ENCODE measurements around the gene RBM34.
A peak's percentile ranks its signal among the peaks of the same experiment; 100 is the strongest.
"Not testable (repeated sequence)": the region's sequence is repeated elsewhere in the genome, so short reads cannot be mapped to it uniquely, and the experiment has no call there.

The RBM34 gene

DNA sequence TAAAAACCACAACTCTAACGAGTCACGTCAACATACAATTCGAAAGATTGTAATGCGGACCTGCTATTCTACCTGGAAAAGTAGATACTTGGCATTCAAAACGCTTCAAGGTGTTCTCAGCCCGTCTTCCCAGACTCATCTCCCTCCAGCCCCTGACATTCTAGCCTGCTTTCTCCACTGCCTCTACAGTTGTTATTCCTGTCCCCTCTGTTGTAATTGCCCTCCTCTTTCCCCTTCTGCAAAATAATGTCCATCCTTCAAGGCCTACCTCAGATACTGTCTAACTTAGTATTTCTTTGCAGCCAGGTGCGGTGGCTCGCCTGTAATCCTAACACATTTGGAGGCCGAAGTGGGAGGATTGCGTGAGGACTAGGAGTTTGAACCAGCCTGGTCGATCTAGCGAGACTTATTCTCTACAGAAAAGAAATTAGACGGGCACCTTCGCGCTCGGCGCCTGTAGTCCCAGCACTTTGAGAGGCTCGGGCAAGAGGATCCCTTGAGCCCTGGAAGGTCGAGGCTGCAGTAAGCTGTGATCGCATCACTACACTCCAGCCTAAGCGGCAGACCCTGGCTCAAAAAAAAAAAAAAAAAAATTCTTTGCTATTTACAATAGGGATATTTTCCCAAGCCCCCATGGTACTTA, 756 bp upstream of the RBM34 start:
- TF ChIP-seq, protein P1, sequence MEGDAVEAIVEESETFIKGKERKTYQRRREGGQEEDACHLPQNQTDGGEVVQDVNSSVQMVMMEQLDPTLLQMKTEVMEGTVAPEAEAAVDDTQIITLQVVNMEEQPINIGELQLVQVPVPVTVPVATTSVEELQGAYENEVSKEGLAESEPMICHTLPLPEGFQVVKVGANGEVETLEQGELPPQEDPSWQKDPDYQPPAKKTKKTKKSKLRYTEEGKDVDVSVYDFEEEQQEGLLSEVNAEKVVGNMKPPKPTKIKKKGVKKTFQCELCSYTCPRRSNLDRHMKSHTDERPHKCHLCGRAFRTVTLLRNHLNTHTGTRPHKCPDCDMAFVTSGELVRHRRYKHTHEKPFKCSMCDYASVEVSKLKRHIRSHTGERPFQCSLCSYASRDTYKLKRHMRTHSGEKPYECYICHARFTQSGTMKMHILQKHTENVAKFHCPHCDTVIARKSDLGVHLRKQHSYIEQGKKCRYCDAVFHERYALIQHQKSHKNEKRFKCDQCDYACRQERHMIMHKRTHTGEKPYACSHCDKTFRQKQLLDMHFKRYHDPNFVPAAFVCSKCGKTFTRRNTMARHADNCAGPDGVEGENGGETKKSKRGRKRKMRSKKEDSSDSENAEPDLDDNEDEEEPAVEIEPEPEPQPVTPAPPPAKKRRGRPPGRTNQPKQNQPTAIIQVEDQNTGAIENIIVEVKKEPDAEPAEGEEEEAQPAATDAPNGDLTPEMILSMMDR (IDR thresholded peaks at IDR 0.05; ENCODE audit: low read depth, low read length, missing control alignments), result no peak
- H3K4me3 ChIP-seq (ENCODE audit: low read depth, low read length), result peak overlapping the region; percentile 98
- no peak for DNase-seq (ENCODE audit: low read depth)

DNA sequence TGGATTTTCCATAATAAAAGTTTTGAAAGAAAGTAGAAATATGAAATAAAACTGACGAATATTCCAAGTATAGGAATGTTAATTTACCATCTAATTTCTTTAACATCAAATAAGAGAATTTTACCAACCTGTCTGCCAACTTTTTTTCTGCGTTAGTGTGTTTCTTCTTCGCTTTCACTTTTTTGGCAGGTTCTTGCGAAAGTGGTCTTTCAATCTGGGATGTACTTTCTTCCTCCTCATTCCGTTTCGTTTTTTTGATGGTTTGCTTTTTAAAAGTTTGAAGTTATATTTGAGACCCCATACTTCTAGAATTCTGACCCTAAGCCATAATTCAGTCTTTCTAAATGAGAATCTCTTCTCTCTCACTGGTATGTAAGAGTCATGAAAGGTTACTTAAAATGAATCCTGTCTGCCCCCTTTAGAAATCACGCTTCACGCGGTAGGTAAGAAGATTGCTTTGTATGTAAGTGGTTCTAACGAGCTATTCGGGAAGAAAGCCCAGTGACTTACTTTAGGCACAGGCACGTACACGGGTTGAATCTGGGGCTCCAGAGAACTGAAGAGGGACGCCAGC, 580 bp downstream of the RBM34 start:
- TF ChIP-seq, protein P1 (IDR thresholded peaks at IDR 0.05; ENCODE audit: low read depth, low read length, missing control alignments), result no peak
- peak overlapping the region; percentile 98 for H3K4me3 ChIP-seq (ENCODE audit: low read depth, low read length)
- peak; percentile 41 for DNase-seq (ENCODE audit: low read depth)

DNA sequence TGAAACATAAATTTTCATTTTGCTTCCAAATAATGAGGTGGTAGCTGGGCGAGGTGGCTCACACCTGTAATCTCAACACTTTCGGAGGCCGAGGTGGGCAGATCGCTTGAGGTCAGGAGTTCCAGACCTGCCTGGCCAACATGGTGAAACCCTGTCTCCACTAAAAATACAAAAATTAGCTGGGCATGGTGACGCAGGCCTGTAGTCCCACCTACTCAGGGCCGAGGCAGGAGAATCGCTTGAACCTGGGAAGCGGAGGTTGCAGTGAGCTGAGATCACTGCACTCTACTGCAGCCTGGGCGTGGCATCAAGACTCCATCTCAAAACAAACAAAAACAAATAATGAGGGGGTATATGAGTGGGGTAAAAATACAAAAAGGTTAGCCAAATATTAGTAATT, 1.1 kb downstream of the RBM34 start:
- DNase-seq (ENCODE audit: low read depth), result not testable (repeated sequence)
- peak overlapping the region; percentile 98; the same call in 1 of the 2 replicates for H3K4me3 ChIP-seq (ENCODE audit: low read depth, low read length)

DNA sequence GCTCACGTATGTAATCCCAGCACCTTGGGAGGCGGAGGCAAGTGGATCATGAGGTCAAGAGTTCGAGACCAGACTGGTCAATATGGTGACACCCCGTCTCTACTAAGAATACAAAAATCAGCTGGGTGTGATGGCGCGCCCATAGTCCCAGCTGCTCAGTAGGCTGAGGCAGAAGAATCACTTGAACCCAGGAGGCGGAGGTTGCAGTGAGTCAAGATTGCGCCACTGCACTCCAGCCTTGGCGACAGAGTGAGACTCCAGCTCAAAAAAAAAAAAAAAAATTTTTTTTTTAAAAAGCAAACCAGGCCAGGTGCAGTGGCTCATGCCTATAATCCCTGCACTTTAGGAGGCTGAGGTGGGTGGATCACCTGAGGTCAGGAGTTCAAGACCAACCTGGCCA, 1.8 kb downstream of the RBM34 start:
- DNase-seq (ENCODE audit: low read depth); H3K4me3 ChIP-seq (ENCODE audit: low read depth, low read length): not testable (repeated sequence)

DNA sequence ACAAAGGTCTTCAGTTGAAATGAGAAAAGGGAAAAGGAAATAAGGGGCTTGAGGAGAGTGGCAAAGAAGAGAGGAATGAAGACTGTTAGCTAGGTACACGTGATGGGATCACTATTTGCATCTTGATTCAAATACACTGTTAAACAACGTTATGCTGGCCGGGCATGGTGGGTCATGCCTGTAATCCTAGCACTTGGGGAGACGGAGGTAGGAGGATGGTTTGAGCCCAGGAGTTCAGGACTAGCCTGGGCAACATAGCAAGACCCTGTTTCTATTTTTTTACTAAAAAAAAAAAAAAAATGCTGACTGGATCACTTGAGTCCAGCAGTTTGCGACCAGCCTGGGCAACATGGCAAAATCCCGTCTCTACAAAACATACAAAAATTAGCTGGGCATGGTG, 2.4 kb downstream of the RBM34 start:
- TF ChIP-seq, protein P1 (IDR thresholded peaks at IDR 0.05; ENCODE audit: low read depth, low read length, missing control alignments), result no peak
- DNase-seq (ENCODE audit: low read depth), result no peak
- no peak overlapping the region for H3K4me3 ChIP-seq (ENCODE audit: low read depth, low read length)

DNA sequence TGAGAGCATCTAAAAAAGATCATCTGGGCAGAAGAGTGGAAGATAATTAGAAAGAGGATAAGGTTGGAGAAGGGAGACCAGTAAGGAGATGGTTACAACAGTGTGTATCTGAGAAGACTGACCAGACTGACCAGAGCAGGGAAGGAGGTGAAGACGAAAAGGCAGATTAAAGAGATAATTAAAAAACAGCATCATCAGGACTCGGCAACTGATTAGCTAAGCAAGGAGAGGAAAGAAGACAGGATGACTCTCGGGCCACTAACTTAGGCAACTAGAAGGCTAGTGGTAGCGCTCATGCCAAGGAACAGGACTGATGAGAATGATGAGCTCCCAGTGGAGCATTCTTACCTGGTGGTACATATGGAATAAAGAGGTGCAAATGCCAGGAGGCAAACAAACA, 3.9 kb downstream of the RBM34 start:
- H3K4me3 ChIP-seq (ENCODE audit: low read depth, low read length), result no peak overlapping the region
- DNase-seq (ENCODE audit: low read depth), result no peak
- TF ChIP-seq, protein P1 (IDR thresholded peaks at IDR 0.05; ENCODE audit: low read depth, low read length, missing control alignments), result no peak

DNA sequence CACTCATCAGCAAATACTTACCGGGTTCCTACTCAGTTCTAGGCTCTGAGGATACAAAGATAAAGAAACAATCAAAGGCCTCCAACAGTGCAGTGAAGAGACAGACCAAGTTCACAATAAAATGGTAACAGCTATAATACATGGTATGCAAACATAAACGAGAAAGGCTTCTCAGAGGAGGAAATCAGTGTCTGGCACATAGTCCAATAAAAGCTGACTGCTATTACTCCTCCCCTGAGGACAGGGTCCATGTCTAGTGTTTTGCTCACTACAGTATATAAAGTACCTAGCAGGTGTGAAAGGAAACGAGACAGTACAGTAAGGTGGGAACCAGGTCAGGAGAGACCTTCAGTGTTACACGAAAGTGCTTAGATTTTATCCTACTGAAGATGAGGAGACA, 4.3 kb downstream of the RBM34 start:
- H3K4me3 ChIP-seq (ENCODE audit: low read depth, low read length), result no peak overlapping the region
- TF ChIP-seq, protein P1 (IDR thresholded peaks at IDR 0.05; ENCODE audit: low read depth, low read length, missing control alignments), result no peak
- DNase-seq (ENCODE audit: low read depth), result no peak

DNA sequence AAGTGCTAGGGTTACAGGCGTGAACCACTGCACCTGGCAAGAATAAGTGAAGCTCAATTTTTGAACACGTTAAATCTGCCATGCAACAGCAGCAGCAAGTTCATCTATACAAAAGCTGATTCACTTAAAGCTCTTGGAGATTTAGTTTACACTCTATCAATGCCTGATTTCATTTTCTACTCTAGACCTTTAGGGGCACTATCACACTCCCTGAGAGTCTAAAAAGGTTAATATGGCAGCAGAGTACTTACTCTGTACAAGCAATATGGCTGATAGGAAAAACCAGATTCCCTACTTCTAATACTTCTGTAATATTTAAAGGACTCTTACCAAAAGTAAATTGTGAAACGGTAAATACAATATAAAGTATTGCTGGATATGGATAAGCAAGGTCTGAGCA, 4.8 kb downstream of the RBM34 start:
- no peak overlapping the region for H3K4me3 ChIP-seq (ENCODE audit: low read depth, low read length)
- DNase-seq (ENCODE audit: low read depth), result no peak
- TF ChIP-seq, protein P1 (IDR thresholded peaks at IDR 0.05; ENCODE audit: low read depth, low read length, missing control alignments), result no peak
